PC-9 (cell line): ENCODE data around the gene ANGPTL2. TPM values are rescaled to one million over a fixed set of nuclear protein-coding genes. Genes with fewer than 3 reads are reported as not detected.

Experiments
- BruUV-seq: library from RNA; stranded (reverse); fragments of 400-500 nt; replicated peaks from 2 replicates; lab custom pipeline; 2021; lab: Mats Ljungman, UMichigan
- CTCF ChIA-PET: fragments of 300-600 bp; sonication (Branson Sonifier 250); formaldehyde crosslinking; loops from one replicate; lab custom pipeline; 2022; ENCODE audit warnings: antibody characterized with exemption; lab: Charles Lee
- POLR2A ChIA-PET: fragments of 300-600 bp; sonication (Branson Sonifier 250); formaldehyde crosslinking; loops from one replicate; lab custom pipeline; 2022; ENCODE audit warnings: antibody characterized with exemption; ENCODE audit not compliant: unreplicated experiment; lab: Charles Lee
- DNase-seq, 2 experiments: peaks; one replicate each; pipeline versions ENCODE4 v3.0.0 to v3.0.0-alpha.2; 2015 to 2022; ENCODE audit warnings: mixed read lengths in 1 of 2
- H2AFZ ChIP-seq: fragments of 200-600 bp; sonication (generic); 2 replicates; pipeline ENCODE4 v1.8.1; 2017; ENCODE audit warnings: antibody characterized with exemption
- H3F3A ChIP-seq: fragments of 200-600 bp; sonication (generic); 2 replicates; pipeline ENCODE4 v1.8.1; 2017; ENCODE audit warnings: antibody characterized with exemption, mild to moderate bottlenecking, low read depth; ENCODE audit not compliant: insufficient read depth
- H3K27ac ChIP-seq: fragments of 200-600 bp; sonication (generic); 2 replicates; pipeline ENCODE4 v1.6.1; 2016; ENCODE audit warnings: mixed run types
- H3K27me3 ChIP-seq: fragments of 200-600 bp; sonication (generic); 2 replicates; pipeline ENCODE4 v1.6.1; 2016; ENCODE audit warnings: low read depth, mixed run types; ENCODE audit not compliant: insufficient read depth
- H3K36me3 ChIP-seq: fragments of 200-600 bp; sonication (generic); 2 replicates; pipeline ENCODE4 v1.6.1; 2016; ENCODE audit warnings: low read depth, mixed run types
- H3K4me1 ChIP-seq: fragments of 200-600 bp; sonication (generic); replicated peaks from 2 replicates; pipeline ENCODE4 v1.6.1; 2016; ENCODE audit warnings: mixed run types; ENCODE audit not compliant: insufficient read depth
- H3K4me2 ChIP-seq: fragments of 200-600 bp; sonication (generic); 2 replicates; pipeline ENCODE4 v1.6.1; 2017; ENCODE audit warnings: mixed run types
- H3K4me3 ChIP-seq: fragments of 200-600 bp; sonication (generic); 2 replicates; pipeline ENCODE4 v1.6.1; 2016; ENCODE audit warnings: mixed run types
- H3K79me2 ChIP-seq: fragments of 200-600 bp; sonication (generic); 2 replicates; pipeline ENCODE4 v1.6.1; 2017; ENCODE audit warnings: low read depth, mixed run types
- H3K9me2 ChIP-seq: fragments of 200-600 bp; sonication (generic); 2 replicates; pipeline ENCODE4 v1.8.1; 2017; ENCODE audit warnings: mild to moderate bottlenecking; ENCODE audit not compliant: insufficient read depth
- H3K9me3 ChIP-seq: fragments of 200-600 bp; sonication (generic); 2 replicates; pipeline ENCODE4 v1.8.1; 2016; ENCODE audit warnings: low read depth; ENCODE audit not compliant: insufficient read depth
- H4K20me1 ChIP-seq: fragments of 200-600 bp; sonication (generic); 2 replicates; pipeline ENCODE4 v1.8.1; 2017; ENCODE audit not compliant: insufficient read depth
- CTCF ChIP-seq: fragments of 200-600 bp; sonication (generic); conservative IDR thresholded peaks from 2 replicates; pipeline ENCODE4 v1.6.1; 2017; ENCODE audit warnings: mixed run types, antibody characterized with exemption, mild to moderate bottlenecking, moderate library complexity
- EZH2 ChIP-seq: fragments of 200-600 bp; sonication (generic); IDR thresholded peaks from 2 replicates; pipeline ENCODE4 v1.8.0; 2017; ENCODE audit warnings: antibody characterized with exemption, low read depth
- intact Hi-C: fragments of 100-400 bp; cut with micrococcal nuclease; formaldehyde crosslinking; loops from one replicate; pipeline ENCODE4 v1.10.0; 2022; ENCODE audit not compliant: unreplicated experiment
- total RNA-seq: library from RNA; stranded (reverse); gene quantifications from 2 replicates; pipeline ENCODE4 v1.2.3, GENCODE V29; 2021

Gene ANGPTL2
- total RNA-seq, 1 experiment from 2014 or later: 0.13 TPM

- H3K9me3 ChIP-seq: no peaks in the 10 kb centered on the region
- no TSS peak for BruUV-seq
- no peaks in the 10 kb centered on the region for H4K20me1 ChIP-seq
- H3F3A ChIP-seq: no peaks in the 10 kb centered on the region
- H3K4me3 ChIP-seq: no peak overlapping the region
- H3K27ac ChIP-seq: no peak overlapping the region
- H3K27me3 ChIP-seq: no peaks in the 10 kb centered on the region
- H3K4me2 ChIP-seq: no peak overlapping the region
- CTCF ChIA-PET: no interaction called here
- POLR2A ChIA-PET: no interaction called here
- TF ChIP-seq EZH2 (no peak), CTCF (no peak)
- peaks cover 4% of the 10 kb centered on the region for H3K4me1 ChIP-seq
- H2AFZ ChIP-seq: no peak overlapping the region
- no peak for DNase-seq
- H3K36me3 ChIP-seq: no peaks in the 10 kb centered on the region
- no peaks in the 10 kb centered on the region for H3K79me2 ChIP-seq
- intact Hi-C loops: no loop called here
- H3K9me2 ChIP-seq: no peaks in the 10 kb centered on the region
Observed at GRCh38 chr9:127102176-127102575, 20.3 kb downstream of the ANGPTL2 start.

- no peaks in the 10 kb centered on the region for H4K20me1 ChIP-seq
- no TSS peak for BruUV-seq
Observed at GRCh38 chr9:127099664-127100063, 22.8 kb downstream of the ANGPTL2 start.

GRCh38 chr9:127098916-127099553 is 23.4 kb downstream of the ANGPTL2 start:
- no peaks in the 10 kb centered on the region for H3K9me3 ChIP-seq
- H4K20me1 ChIP-seq: no peaks in the 10 kb centered on the region
- H3K4me3 ChIP-seq: no peak overlapping the region
- no peak for TF ChIP-seq EZH2
- no peak for TF ChIP-seq CTCF
- intact Hi-C loops: no loop called here
- ChIA-PET CTCF (no interaction called here), POLR2A (no interaction called here)
- H3F3A ChIP-seq: no peaks in the 10 kb centered on the region
- H3K27ac ChIP-seq: no peak overlapping the region
- no peaks in the 10 kb centered on the region for H3K9me2 ChIP-seq
- H3K4me2 ChIP-seq: no peak overlapping the region
- H3K27me3 ChIP-seq: no peaks in the 10 kb centered on the region
- no peaks in the 10 kb centered on the region for H3K36me3 ChIP-seq
- DNase-seq: no peak
- no peaks in the 10 kb centered on the region for H3K4me1 ChIP-seq
- BruUV-seq: no TSS peak
- H2AFZ ChIP-seq: no peak overlapping the region
- no peaks in the 10 kb centered on the region for H3K79me2 ChIP-seq

More at GRCh38 chr9:127099664-127100063, 22.8 kb downstream of the ANGPTL2 start:
- Histone ChIP-seq H3K9me3 (no peaks in the 10 kb centered on the region), H2AFZ (no peak overlapping the region), H3K79me2 (no peaks in the 10 kb centered on the region), H3K36me3 (no peaks in the 10 kb centered on the region), H3K4me1 (no peaks in the 10 kb centered on the region; the same call in 1 of the 2 replicates), H3K9me2 (no peaks in the 10 kb centered on the region), H3K4me3 (no peak overlapping the region), H3K4me2 (no peak overlapping the region), H3K27me3 (no peaks in the 10 kb centered on the region), H3K27ac (no peak overlapping the region), H3F3A (no peaks in the 10 kb centered on the region)
- DNase-seq: no peak
- intact Hi-C loops: no loop called here
- CTCF ChIA-PET: no interaction called here
- POLR2A ChIA-PET: no interaction called here
- no peak for TF ChIP-seq EZH2
- TF ChIP-seq CTCF: no peak
